Measurements from ENCODE around the gene PSPH. TPM values are rescaled to one million over a fixed set of nuclear protein-coding genes. Genes with fewer than 3 reads are reported as not detected.

PSPH gene
- total and polyA plus RNA-seq, 10 of the 15 experiments (the other 5 are each of a cell fraction or from before 2014, with no cell fraction given), result 5.2 to 36.4 (median 23.9) TPM

Small RNA genes lying within 50 kb of the gene (small RNA-seq; reads per million reads assigned to genes)
- gene SNORA15, result 0.12 reads per million
- gene SNORA22B, result not detected

Other genes with a start within 250 kb of the PSPH start
Only the 7 nearest of the 9 such genes appear.
- 29.9 and 31.3 TPM in 2 replicates for gene MRPS17, start 99.6 kb downstream of the PSPH start, total RNA-seq (2014; rRNA removed)
- 26.4 and 28.6 TPM in 2 replicates for gene MRPS17, start 99.6 kb downstream of the PSPH start, total RNA-seq (2014; rRNA removed; fragmentation: Illumina TruSeq; extraction: Trizol)
- 18.7 and 23.1 TPM in 2 replicates for gene MRPS17, start 99.6 kb downstream of the PSPH start, total RNA-seq (2021)
- 28.6 and 32.2 TPM in 2 replicates for gene MRPS17, start 99.6 kb downstream of the PSPH start, polyA plus RNA-seq (2011; rRNA removed)
- 25.8 and 26.2 TPM in 2 replicates for gene MRPS17, start 99.6 kb downstream of the PSPH start, polyA plus RNA-seq (2014; fragmentation: Illumina TruSeq; extraction: Trizol)
- gene MRPS17, start 99.6 kb downstream of the PSPH start, polyA plus RNA-seq (2014; fragmentation: Nextera tagmentation; extraction: Ambion mirVana), result 10 to 100 TPM; 72.9 to 74.5 TPM
- 23.7 and 28.5 TPM in 2 replicates for gene MRPS17, start 99.6 kb downstream of the PSPH start, polyA plus RNA-seq (2014; rRNA removed)
- gene MRPS17, start 99.6 kb downstream of the PSPH start, polyA plus RNA-seq (2016; fragmentation: Nextera tagmentation; extraction: Ambion mirVana), result 10 to 100 TPM; 58.1 TPM
- 47.7 TPM in 2 replicates for gene NIPSNAP2, start 86.9 kb downstream of the PSPH start, total RNA-seq (2014; rRNA removed)
- gene NIPSNAP2, start 86.9 kb downstream of the PSPH start, total RNA-seq (2014; rRNA removed; fragmentation: Illumina TruSeq; extraction: Trizol), result 51.7 and 52.0 TPM in 2 replicates
- 44.7 and 45.0 TPM in 2 replicates for gene NIPSNAP2, start 86.9 kb downstream of the PSPH start, total RNA-seq (2021)
- gene NIPSNAP2, start 86.9 kb downstream of the PSPH start, polyA plus RNA-seq (2011; rRNA removed), result 70.8 and 104 TPM in 2 replicates
- 62.9 and 102 TPM in 2 replicates for gene NIPSNAP2, start 86.9 kb downstream of the PSPH start, polyA plus RNA-seq (2014; fragmentation: Illumina TruSeq; extraction: Trizol)
- gene NIPSNAP2, start 86.9 kb downstream of the PSPH start, polyA plus RNA-seq (2014; fragmentation: Nextera tagmentation; extraction: Ambion mirVana), result 10 to 100 TPM; 24.7 to 29.9 TPM
- 38.8 and 46.9 TPM in 2 replicates for gene NIPSNAP2, start 86.9 kb downstream of the PSPH start, polyA plus RNA-seq (2014; rRNA removed)
- gene NIPSNAP2, start 86.9 kb downstream of the PSPH start, polyA plus RNA-seq (2016; fragmentation: Nextera tagmentation; extraction: Ambion mirVana), result 10 to 100 TPM; 83.8 to 88.5 TPM
- gene CCT6A, start 321 bp upstream of the PSPH start, total RNA-seq (2014; rRNA removed), result 263 and 264 TPM in 2 replicates
- gene CCT6A, start 321 bp upstream of the PSPH start, total RNA-seq (2014; rRNA removed; fragmentation: Illumina TruSeq; extraction: Trizol), result 324 and 357 TPM in 2 replicates
- 202 and 206 TPM in 2 replicates for gene CCT6A, start 321 bp upstream of the PSPH start, total RNA-seq (2021)
- gene CCT6A, start 321 bp upstream of the PSPH start, polyA plus RNA-seq (2011; rRNA removed), result 346 and 392 TPM in 2 replicates
- gene CCT6A, start 321 bp upstream of the PSPH start, polyA plus RNA-seq (2014; fragmentation: Illumina TruSeq; extraction: Trizol), result 272 and 346 TPM in 2 replicates
- gene CCT6A, start 321 bp upstream of the PSPH start, polyA plus RNA-seq (2014; fragmentation: Nextera tagmentation; extraction: Ambion mirVana), result 100 to 1,000 TPM; 191 to 319 TPM
- 247 and 252 TPM in 2 replicates for gene CCT6A, start 321 bp upstream of the PSPH start, polyA plus RNA-seq (2014; rRNA removed)
- 100 to 1,000 TPM; 455 to 480 TPM for gene CCT6A, start 321 bp upstream of the PSPH start, polyA plus RNA-seq (2016; fragmentation: Nextera tagmentation; extraction: Ambion mirVana)
- 84.6 and 96.1 TPM in 2 replicates for gene SUMF2, start 12.8 kb upstream of the PSPH start, total RNA-seq (2014; rRNA removed)
- 70.8 and 72.4 TPM in 2 replicates for gene SUMF2, start 12.8 kb upstream of the PSPH start, total RNA-seq (2014; rRNA removed; fragmentation: Illumina TruSeq; extraction: Trizol)
- gene SUMF2, start 12.8 kb upstream of the PSPH start, total RNA-seq (2021), result 102 and 103 TPM in 2 replicates
- gene SUMF2, start 12.8 kb upstream of the PSPH start, polyA plus RNA-seq (2011; rRNA removed), result 57.6 and 70.5 TPM in 2 replicates
- 87.4 and 106 TPM in 2 replicates for gene SUMF2, start 12.8 kb upstream of the PSPH start, polyA plus RNA-seq (2014; fragmentation: Illumina TruSeq; extraction: Trizol)
- 10 to 100 TPM; 39.9 to 62.4 TPM for gene SUMF2, start 12.8 kb upstream of the PSPH start, polyA plus RNA-seq (2014; fragmentation: Nextera tagmentation; extraction: Ambion mirVana)
- gene SUMF2, start 12.8 kb upstream of the PSPH start, polyA plus RNA-seq (2014; rRNA removed), result 85.7 and 93.0 TPM in 2 replicates
- gene SUMF2, start 12.8 kb upstream of the PSPH start, polyA plus RNA-seq (2016; fragmentation: Nextera tagmentation; extraction: Ambion mirVana), result 10 to 100 TPM; 67.7 to 72.6 TPM
- gene PHKG1, start 41.5 kb upstream of the PSPH start, total RNA-seq (2014; rRNA removed), result 0.27 and 1.6 TPM in 2 replicates
- 0.45 and 1.1 TPM in 2 replicates for gene PHKG1, start 41.5 kb upstream of the PSPH start, total RNA-seq (2014; rRNA removed; fragmentation: Illumina TruSeq; extraction: Trizol)
- gene PHKG1, start 41.5 kb upstream of the PSPH start, total RNA-seq (2021), result 0.64 and 0.82 TPM in 2 replicates
- 0.62 and 1.4 TPM in 2 replicates for gene PHKG1, start 41.5 kb upstream of the PSPH start, polyA plus RNA-seq (2011; rRNA removed)
- 0.11 and 0.43 TPM in 2 replicates for gene PHKG1, start 41.5 kb upstream of the PSPH start, polyA plus RNA-seq (2014; fragmentation: Illumina TruSeq; extraction: Trizol)
- gene PHKG1, start 41.5 kb upstream of the PSPH start, polyA plus RNA-seq (2014; fragmentation: Nextera tagmentation; extraction: Ambion mirVana), result under 1 TPM; 0.08 to 0.09 TPM
- 0.86 and 1.2 TPM in 2 replicates for gene PHKG1, start 41.5 kb upstream of the PSPH start, polyA plus RNA-seq (2014; rRNA removed)
- gene PHKG1, start 41.5 kb upstream of the PSPH start, polyA plus RNA-seq (2016; fragmentation: Nextera tagmentation; extraction: Ambion mirVana), result under 1 TPM; 0.15 to 0.31 TPM
- 731 and 805 TPM in 2 replicates for gene CHCHD2, start 55.0 kb upstream of the PSPH start, total RNA-seq (2014; rRNA removed)
- gene CHCHD2, start 55.0 kb upstream of the PSPH start, total RNA-seq (2014; rRNA removed; fragmentation: Illumina TruSeq; extraction: Trizol), result 354 and 377 TPM in 2 replicates
- gene CHCHD2, start 55.0 kb upstream of the PSPH start, total RNA-seq (2021), result 662 and 669 TPM in 2 replicates
- gene CHCHD2, start 55.0 kb upstream of the PSPH start, polyA plus RNA-seq (2011; rRNA removed), result 576 and 621 TPM in 2 replicates
- gene CHCHD2, start 55.0 kb upstream of the PSPH start, polyA plus RNA-seq (2014; fragmentation: Illumina TruSeq; extraction: Trizol), result 208 and 292 TPM in 2 replicates
- gene CHCHD2, start 55.0 kb upstream of the PSPH start, polyA plus RNA-seq (2014; fragmentation: Nextera tagmentation; extraction: Ambion mirVana), result 100 to 1,000 TPM in 1 of 2 experiments, 10 to 100 TPM in 1; 97.8 to 374 TPM
- 678 and 750 TPM in 2 replicates for gene CHCHD2, start 55.0 kb upstream of the PSPH start, polyA plus RNA-seq (2014; rRNA removed)
- 1,000 to 10,000 TPM; 1,252 to 1,291 TPM for gene CHCHD2, start 55.0 kb upstream of the PSPH start, polyA plus RNA-seq (2016; fragmentation: Nextera tagmentation; extraction: Ambion mirVana)
- not detected in 2 replicates for gene NUPR2, start 65.0 kb upstream of the PSPH start, total RNA-seq (2014; rRNA removed)
- not detected in 2 replicates for gene NUPR2, start 65.0 kb upstream of the PSPH start, total RNA-seq (2014; rRNA removed; fragmentation: Illumina TruSeq; extraction: Trizol)
- gene NUPR2, start 65.0 kb upstream of the PSPH start, total RNA-seq (2021), result not detected in 2 replicates
- not detected in 2 replicates for gene NUPR2, start 65.0 kb upstream of the PSPH start, polyA plus RNA-seq (2011; rRNA removed)
- gene NUPR2, start 65.0 kb upstream of the PSPH start, polyA plus RNA-seq (2014; fragmentation: Illumina TruSeq; extraction: Trizol), result not detected in 2 replicates
- gene NUPR2, start 65.0 kb upstream of the PSPH start, polyA plus RNA-seq (2014; fragmentation: Nextera tagmentation; extraction: Ambion mirVana), result not detected
- not detected in 2 replicates for gene NUPR2, start 65.0 kb upstream of the PSPH start, polyA plus RNA-seq (2014; rRNA removed)
- not detected for gene NUPR2, start 65.0 kb upstream of the PSPH start, polyA plus RNA-seq (2016; fragmentation: Nextera tagmentation; extraction: Ambion mirVana)

All from GM12878 (cell line).